ENCODE results near the gene IFNGR2. TPM values are rescaled to one million over a fixed set of nuclear protein-coding genes. Genes with fewer than 3 reads are reported as not detected.

IFNGR2 gene
- total RNA-seq, 2 donors from 2014 or later = 53.7 to 128 TPM

DNA sequence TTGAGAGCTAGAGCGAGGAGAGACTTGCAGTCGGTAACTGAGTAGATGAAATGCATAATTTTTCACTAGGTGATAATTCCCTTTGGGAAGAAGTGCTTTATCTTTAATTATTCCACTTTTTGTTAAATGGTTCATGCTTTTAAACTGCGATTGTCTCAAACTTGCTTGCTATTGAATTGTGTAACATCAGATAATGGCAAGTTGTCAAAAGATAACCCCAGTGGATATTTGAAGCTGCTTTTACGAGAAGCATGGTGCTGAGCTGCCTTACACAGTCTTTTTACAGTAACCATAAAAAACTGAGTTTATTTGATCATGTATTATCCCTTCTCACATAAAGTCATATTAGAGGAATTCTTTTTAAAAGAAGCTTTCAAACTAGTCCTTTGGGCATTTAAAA lies 46.4 kb downstream of the IFNGR2 start:
- H3K27ac ChIP-seq = no peak overlapping the region
- no peak for DNase-seq
- TF ChIP-seq, protein P1, sequence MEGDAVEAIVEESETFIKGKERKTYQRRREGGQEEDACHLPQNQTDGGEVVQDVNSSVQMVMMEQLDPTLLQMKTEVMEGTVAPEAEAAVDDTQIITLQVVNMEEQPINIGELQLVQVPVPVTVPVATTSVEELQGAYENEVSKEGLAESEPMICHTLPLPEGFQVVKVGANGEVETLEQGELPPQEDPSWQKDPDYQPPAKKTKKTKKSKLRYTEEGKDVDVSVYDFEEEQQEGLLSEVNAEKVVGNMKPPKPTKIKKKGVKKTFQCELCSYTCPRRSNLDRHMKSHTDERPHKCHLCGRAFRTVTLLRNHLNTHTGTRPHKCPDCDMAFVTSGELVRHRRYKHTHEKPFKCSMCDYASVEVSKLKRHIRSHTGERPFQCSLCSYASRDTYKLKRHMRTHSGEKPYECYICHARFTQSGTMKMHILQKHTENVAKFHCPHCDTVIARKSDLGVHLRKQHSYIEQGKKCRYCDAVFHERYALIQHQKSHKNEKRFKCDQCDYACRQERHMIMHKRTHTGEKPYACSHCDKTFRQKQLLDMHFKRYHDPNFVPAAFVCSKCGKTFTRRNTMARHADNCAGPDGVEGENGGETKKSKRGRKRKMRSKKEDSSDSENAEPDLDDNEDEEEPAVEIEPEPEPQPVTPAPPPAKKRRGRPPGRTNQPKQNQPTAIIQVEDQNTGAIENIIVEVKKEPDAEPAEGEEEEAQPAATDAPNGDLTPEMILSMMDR (IDR thresholded peaks at IDR 0.05) = no peak
- H3K4me3 ChIP-seq = no peak overlapping the region
- H3K9ac ChIP-seq (ENCODE audit: low read depth in 2 of 2, low read length in 2 of 2) = no peak overlapping the region
- no peaks in the 10 kb centered on the region for H3K9me3 ChIP-seq
- H3K27me3 ChIP-seq = no peaks in the 10 kb centered on the region
- intact Hi-C loops (cut with DNase I) = loop anchor here (10.0 kb wide), 1 partner anchor 75 kb away; no protein-coding TSS in a partner anchor
- no peaks in the 10 kb centered on the region for H3K4me1 ChIP-seq
- no peaks in the 10 kb centered on the region for H3K36me3 ChIP-seq

DNA sequence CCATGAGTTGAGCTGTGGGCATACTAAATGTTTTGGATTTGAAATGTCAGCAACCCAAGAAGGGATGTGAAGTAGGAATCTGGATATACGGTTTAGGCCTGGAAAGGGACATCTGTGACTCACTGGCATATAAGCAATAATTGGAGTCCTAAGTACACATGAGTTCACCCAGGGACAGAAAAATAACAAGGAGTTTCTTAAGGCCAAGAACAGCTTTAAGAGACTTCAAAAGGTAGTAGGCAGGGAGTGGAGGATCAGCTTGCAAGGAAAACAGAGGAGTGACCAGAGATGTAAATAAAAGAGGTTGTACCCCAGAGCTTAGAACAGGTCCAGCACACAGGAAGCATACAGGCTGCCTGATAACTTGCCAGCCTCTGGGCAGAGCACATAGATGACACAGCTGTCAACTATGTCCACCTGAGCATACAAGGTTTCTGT lies 48.4 kb downstream of the IFNGR2 start:
- no peak overlapping the region for H3K4me3 ChIP-seq
- no peaks in the 10 kb centered on the region for H3K9me3 ChIP-seq
- H3K27me3 ChIP-seq = no peaks in the 10 kb centered on the region
- peaks cover 6% of the 10 kb centered on the region for H3K36me3 ChIP-seq
- H3K9ac ChIP-seq (ENCODE audit: low read depth in 2 of 2, low read length in 2 of 2) = peak overlapping the region in 1 of 2 donors; percentile 32
- TF ChIP-seq, protein P1 (IDR thresholded peaks at IDR 0.05) = no peak
- no peaks in the 10 kb centered on the region for H3K4me1 ChIP-seq
- DNase-seq = no peak
- peak overlapping the region; percentile 7 for H3K27ac ChIP-seq
- intact Hi-C loops (cut with DNase I) = no loop called here

DNA sequence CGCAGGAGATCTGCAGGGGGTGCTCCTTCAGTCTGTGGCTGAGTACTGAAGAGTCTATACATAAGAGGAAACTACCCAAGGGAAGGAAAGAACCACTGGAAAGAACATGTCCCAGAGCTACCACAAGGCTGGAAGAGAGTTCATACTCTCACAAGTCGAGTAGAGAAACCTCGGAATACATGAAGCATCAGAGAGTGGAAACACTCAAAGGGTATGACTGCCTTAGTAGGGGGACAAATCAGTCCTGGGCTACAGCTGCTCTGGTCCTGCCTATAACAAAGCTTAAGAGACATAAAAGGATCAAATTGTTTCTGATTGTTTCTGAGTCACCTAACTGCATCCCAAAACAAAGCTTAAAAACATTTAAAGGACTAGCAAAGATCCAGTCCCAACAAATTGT lies 49.1 kb downstream of the IFNGR2 start:
- Histone ChIP-seq H3K36me3 (peaks cover 6% of the 10 kb centered on the region), H3K9ac (ENCODE audit: low read depth in 2 of 2, low read length in 2 of 2) (peak overlapping the region in 1 of 2 donors; percentile 32), H3K4me1 (no peaks in the 10 kb centered on the region), H3K27ac (peak overlapping the region; percentile 7), H3K27me3 (no peaks in the 10 kb centered on the region), H3K4me3 (no peak overlapping the region), H3K9me3 (no peaks in the 10 kb centered on the region)
- intact Hi-C loops (cut with DNase I) = no loop called here
- TF ChIP-seq, protein P1 (IDR thresholded peaks at IDR 0.05) = no peak
- no peak for DNase-seq

DNA sequence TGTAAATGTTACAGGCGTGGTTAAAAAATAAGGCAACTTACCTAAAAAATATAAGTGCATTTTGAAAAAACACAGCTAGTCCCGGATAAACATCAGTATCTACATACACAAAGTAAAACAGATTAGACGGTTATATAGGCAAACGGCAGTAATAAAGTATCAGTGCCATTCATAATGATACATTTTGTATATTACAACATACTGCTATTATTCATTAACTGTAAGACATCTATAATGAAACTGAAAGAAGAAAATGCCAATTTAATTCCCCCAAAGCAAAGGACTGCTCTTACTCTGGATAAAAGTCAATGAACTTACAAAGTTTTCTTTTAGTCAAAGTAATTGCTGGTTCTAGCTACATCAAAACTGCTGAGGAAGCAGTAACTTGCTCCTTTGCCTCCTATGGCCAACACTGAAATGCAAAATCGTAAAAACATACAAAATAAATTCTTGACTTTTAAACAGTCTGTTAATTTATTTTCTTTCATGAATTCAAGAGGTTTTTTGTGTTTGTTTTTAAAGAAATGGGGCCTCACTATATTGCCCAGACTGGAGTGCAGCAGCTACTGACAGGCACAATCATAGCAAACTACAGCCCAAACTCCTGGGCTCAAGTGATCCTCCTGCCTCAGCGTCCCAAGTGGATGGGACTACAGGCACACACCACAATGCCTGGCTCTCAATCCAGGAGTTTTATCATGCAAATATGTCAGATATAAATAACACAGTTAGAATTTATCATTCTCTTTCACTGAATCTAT lies 52.7 kb downstream of the IFNGR2 start:
- intact Hi-C loops (cut with DNase I) = no loop called here
- Histone ChIP-seq H3K4me1 (no peaks in the 10 kb centered on the region), H3K9me3 (no peaks in the 10 kb centered on the region), H3K4me3 (no peak overlapping the region), H3K27me3 (no peaks in the 10 kb centered on the region), H3K36me3 (peaks cover 6% of the 10 kb centered on the region), H3K9ac (ENCODE audit: low read depth in 2 of 2, low read length in 2 of 2) (no peak overlapping the region), H3K27ac (no peak overlapping the region)
- TF ChIP-seq, protein P1 (IDR thresholded peaks at IDR 0.05) = no peak
- no peak for DNase-seq

DNA sequence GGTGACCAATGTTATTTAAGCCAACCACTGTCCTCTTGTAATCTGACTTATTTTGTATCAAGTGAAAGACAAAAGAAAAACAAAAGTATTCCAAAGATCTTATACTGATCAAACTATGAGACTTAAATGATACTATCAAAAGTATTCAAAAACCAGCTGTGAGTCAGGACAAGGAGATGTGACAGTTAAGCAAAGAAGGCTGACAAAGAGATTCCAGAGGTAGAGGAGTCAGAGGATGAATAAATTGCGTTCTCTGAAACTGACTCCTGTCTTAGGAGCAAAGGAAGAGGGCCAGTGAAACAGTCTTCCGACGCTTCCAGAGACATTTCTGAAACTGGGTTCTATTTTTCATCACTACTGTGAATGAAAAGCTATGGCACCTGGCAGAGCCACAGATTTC lies 55.6 kb downstream of the IFNGR2 start:
- Histone ChIP-seq H3K27me3 (no peaks in the 10 kb centered on the region), H3K36me3 (peaks cover 6% of the 10 kb centered on the region), H3K9ac (ENCODE audit: low read depth in 2 of 2, low read length in 2 of 2) (no peak overlapping the region), H3K4me1 (peaks cover 5% of the 10 kb centered on the region), H3K9me3 (no peaks in the 10 kb centered on the region), H3K4me3 (no peak overlapping the region), H3K27ac (no peak overlapping the region)
- intact Hi-C loops (cut with DNase I) = no loop called here
- TF ChIP-seq, protein P1 (IDR thresholded peaks at IDR 0.05) = no peak
- DNase-seq = no peak
